PFSK-1 (cell line): Measurements from ENCODE around the gene ISL2.

Source experiments
- FOXP2 ChIP-seq: optimal IDR thresholded peaks from 2 replicates; pipeline ENCODE3; 2011; ENCODE audit warnings: borderline replicate concordance, control low read depth, inconsistent platforms; ENCODE audit not compliant: insufficient read depth; ENCODE audit errors: extremely low read length, extremely low read depth
- POLR2AphosphoS5 ChIP-seq: IDR thresholded peaks from 2 replicates; pipeline ENCODE4 v1.6.1; 2012; ENCODE audit warnings: low read depth, mild to moderate bottlenecking, control low read depth, low read length, moderate library complexity
- SIN3A ChIP-seq: IDR thresholded peaks from 2 replicates; pipeline ENCODE4 v1.6.1; 2012; ENCODE audit warnings: mild to moderate bottlenecking, low read length, moderate library complexity, borderline replicate concordance; ENCODE audit not compliant: insufficient read depth
- TAF1 ChIP-seq: IDR thresholded peaks from 2 replicates; pipeline ENCODE4 v1.6.1; 2012; ENCODE audit warnings: low read length, control low read depth, borderline replicate concordance; ENCODE audit not compliant: insufficient read depth
- TF ChIP-seq, protein P1 (sequence below), 2 experiments: IDR thresholded peaks; 2 replicates each; pipeline versions ENCODE4 v1.6.1 to v1.8.0; 2011 to 2012; ENCODE audit warnings: low read depth in 2 of 2, low read length in 2 of 2, control low read depth in 1 of 2, inconsistent platforms in 1 of 2, mild to moderate bottlenecking in 1 of 2, moderate library complexity in 1 of 2; ENCODE audit not compliant: insufficient read depth in 1 of 2

DNA sequence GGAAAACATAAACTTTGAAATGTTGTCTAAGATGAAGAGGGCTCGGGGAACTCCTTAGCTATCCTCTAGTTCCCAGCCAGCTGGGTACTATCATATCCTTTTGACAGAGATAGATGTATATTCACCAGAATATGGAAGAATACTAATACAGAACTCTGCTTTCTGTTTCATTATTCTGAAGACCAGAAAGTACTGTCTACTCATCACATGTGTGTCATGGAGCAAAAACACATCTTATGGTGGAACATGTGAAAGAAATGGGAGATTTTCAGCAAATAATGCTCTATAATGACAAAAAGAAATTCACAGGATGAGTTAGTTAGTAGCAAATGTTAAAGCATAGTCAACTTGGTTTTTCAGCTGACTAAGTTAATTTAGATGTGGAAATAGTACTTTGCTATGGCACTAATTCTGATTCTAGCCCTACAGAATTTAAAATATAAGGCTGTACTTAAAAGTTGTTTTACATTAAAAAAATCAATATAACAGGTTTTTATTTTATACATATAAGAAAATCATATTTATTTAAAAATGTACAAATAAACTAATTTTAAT is 16.5 kb downstream of the ISL2 start:
- no peak for TF ChIP-seq POLR2AphosphoS5
- no peak for TF ChIP-seq SIN3A
- TF ChIP-seq TAF1: no peak
- TF ChIP-seq, protein P1, sequence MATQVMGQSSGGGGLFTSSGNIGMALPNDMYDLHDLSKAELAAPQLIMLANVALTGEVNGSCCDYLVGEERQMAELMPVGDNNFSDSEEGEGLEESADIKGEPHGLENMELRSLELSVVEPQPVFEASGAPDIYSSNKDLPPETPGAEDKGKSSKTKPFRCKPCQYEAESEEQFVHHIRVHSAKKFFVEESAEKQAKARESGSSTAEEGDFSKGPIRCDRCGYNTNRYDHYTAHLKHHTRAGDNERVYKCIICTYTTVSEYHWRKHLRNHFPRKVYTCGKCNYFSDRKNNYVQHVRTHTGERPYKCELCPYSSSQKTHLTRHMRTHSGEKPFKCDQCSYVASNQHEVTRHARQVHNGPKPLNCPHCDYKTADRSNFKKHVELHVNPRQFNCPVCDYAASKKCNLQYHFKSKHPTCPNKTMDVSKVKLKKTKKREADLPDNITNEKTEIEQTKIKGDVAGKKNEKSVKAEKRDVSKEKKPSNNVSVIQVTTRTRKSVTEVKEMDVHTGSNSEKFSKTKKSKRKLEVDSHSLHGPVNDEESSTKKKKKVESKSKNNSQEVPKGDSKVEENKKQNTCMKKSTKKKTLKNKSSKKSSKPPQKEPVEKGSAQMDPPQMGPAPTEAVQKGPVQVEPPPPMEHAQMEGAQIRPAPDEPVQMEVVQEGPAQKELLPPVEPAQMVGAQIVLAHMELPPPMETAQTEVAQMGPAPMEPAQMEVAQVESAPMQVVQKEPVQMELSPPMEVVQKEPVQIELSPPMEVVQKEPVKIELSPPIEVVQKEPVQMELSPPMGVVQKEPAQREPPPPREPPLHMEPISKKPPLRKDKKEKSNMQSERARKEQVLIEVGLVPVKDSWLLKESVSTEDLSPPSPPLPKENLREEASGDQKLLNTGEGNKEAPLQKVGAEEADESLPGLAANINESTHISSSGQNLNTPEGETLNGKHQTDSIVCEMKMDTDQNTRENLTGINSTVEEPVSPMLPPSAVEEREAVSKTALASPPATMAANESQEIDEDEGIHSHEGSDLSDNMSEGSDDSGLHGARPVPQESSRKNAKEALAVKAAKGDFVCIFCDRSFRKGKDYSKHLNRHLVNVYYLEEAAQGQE (IDR thresholded peaks at IDR 0.05; ENCODE audit: insufficient read depth in 1 of 2, low read depth in 2 of 2, low read length in 2 of 2): no peak
- no peak for TF ChIP-seq FOXP2
